GM10248 (cell line): ENCODE measurements around the gene TRIM50.

ENCODE experiments used
- CTCF ChIA-PET: fragments of 300-600 bp; sonication (Branson Sonifier 250); formaldehyde crosslinking; extraction: SDS; loops from one replicate; lab custom pipeline; 2021; ENCODE audit warnings: antibody characterized with exemption; lab: Yijun Ruan, JAX
- POLR2A ChIA-PET: fragments of 350-650 bp; sonication (Branson Sonifier 250); formaldehyde crosslinking; extraction: SDS; loops from one replicate; lab custom pipeline; 2020; ENCODE audit warnings: antibody characterized with exemption; lab: Yijun Ruan, JAX
- DNase-seq: peaks from one replicate; pipeline ENCODE4 v3.0.0; 2012; ENCODE audit errors: extremely low spot score
- TF ChIP-seq, protein P1 (sequence below): IDR thresholded peaks from 2 replicates; pipeline ENCODE4 v1.5.1; 2012; ENCODE audit warnings: mild to moderate bottlenecking, low read depth; ENCODE audit errors: extremely low read depth, missing control alignments, control extremely low read depth

TRIM50 gene

DNA sequence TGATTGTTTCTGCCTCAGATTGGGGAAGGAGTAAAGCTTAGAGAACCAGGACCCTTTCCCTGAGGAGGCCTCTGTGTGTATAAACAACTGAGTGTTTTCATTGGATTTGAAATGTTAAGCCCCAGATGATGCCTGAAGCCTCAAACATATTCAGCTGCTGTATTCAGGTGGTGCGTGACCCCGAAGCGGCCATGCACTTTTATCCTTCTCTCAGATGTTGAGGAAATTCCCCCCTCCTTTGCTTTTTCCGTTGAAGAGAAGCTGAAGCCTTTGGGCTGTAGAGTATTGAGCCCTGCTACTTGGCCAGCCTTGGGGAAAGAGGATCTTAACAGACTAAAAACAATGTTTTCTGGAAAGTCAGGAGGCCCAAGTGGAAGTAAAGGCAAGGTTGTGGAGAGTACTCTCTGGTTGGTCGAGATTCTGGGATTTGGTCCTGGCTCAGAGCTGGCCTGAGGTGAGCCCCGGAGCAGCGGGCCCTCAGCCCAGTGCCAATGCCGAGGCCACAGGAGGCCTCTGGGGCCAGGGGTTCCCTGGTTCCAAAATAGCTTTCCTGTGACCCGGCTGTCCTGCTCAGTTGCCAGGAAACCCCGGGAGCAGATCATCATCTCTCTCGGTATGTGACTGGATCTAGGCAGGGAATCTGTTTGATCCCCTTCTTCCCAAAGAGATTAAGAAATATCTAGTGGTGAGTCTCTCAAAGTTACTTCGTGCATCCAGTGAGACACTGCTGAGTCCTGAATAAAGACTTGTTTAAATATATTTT lies 22.6 kb upstream of the TRIM50 start:
- ChIA-PET CTCF (no interaction called here), POLR2A (no interaction called here)
- no peak for DNase-seq
- TF ChIP-seq, protein P1, sequence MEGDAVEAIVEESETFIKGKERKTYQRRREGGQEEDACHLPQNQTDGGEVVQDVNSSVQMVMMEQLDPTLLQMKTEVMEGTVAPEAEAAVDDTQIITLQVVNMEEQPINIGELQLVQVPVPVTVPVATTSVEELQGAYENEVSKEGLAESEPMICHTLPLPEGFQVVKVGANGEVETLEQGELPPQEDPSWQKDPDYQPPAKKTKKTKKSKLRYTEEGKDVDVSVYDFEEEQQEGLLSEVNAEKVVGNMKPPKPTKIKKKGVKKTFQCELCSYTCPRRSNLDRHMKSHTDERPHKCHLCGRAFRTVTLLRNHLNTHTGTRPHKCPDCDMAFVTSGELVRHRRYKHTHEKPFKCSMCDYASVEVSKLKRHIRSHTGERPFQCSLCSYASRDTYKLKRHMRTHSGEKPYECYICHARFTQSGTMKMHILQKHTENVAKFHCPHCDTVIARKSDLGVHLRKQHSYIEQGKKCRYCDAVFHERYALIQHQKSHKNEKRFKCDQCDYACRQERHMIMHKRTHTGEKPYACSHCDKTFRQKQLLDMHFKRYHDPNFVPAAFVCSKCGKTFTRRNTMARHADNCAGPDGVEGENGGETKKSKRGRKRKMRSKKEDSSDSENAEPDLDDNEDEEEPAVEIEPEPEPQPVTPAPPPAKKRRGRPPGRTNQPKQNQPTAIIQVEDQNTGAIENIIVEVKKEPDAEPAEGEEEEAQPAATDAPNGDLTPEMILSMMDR = no peak

DNA sequence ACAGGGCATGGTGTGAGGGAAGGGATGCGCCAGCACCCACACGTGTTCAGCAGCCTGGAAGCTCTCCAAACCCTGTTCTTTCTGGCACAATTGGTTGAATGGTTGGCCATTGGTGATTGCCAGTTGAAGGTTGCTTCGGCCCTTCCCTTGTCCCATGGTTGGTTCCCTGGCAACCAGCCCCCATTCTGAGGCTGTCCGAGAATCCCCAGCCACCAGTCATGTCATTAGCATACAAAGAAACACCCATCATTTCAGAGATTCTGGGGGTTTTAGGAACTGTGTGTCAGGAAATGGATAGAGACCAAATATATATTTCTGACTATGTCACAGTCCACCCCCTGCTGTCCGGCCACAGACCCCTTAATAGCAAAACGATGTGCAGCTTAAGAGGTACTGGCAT lies 21.9 kb upstream of the TRIM50 start:
- ChIA-PET CTCF (no interaction called here), POLR2A (no interaction called here)
- TF ChIP-seq, protein P1 = no peak
- DNase-seq = no peak

DNA sequence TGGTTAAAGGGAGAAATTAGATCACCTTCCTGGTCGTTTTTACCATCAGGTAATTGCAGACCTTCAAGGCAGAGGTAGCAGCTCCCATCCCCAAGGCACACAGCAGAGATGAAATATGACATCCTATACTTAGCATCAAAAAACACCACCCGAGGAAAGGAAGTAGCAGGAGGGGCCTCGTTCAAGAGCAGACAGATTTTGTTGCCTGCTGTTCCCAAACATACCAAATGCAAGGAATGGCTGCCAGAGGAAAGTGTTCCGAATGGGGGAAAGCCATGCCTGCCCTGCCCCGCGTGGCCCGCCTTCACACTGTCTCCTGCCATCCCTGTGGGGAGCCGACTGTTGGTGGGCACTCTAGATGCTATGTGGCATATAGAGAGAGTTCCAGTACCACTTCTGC lies 18.1 kb upstream of the TRIM50 start:
- ChIA-PET POLR2A (no interaction called here), CTCF (interaction anchor here (1.7 to 2.6 kb wide), 2 partner anchors 10 to 106 kb away, joined by 4 to 7 read pairs; no protein-coding TSS in a partner anchor)
- DNase-seq = no peak
- TF ChIP-seq, protein P1 = no peak

DNA sequence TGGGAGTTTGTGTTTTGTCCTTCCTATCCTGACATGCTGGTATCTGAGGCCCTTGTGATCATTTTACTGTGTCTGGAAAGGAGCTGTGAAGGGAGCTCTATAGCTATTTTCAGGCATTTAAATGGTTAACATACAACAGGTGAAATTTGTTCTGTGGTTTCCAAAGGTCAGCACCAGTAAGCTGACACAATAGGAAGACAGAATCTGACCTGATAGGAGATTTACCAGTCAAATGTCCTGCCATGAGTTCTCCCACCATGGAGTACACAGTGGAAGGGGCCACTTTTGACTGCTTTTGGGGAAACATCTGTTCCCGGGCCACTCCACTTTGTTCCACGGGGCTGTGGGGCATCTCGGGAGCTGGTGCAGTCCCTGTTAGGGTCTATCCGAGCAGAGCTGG lies 17.7 kb upstream of the TRIM50 start:
- POLR2A ChIA-PET = no interaction called here
- no peak for DNase-seq
- TF ChIP-seq, protein P1 = no peak
- CTCF ChIA-PET = interaction anchor here (1.7 to 2.6 kb wide), 2 partner anchors 9 to 106 kb away, joined by 4 to 7 read pairs; no protein-coding TSS in a partner anchor

DNA sequence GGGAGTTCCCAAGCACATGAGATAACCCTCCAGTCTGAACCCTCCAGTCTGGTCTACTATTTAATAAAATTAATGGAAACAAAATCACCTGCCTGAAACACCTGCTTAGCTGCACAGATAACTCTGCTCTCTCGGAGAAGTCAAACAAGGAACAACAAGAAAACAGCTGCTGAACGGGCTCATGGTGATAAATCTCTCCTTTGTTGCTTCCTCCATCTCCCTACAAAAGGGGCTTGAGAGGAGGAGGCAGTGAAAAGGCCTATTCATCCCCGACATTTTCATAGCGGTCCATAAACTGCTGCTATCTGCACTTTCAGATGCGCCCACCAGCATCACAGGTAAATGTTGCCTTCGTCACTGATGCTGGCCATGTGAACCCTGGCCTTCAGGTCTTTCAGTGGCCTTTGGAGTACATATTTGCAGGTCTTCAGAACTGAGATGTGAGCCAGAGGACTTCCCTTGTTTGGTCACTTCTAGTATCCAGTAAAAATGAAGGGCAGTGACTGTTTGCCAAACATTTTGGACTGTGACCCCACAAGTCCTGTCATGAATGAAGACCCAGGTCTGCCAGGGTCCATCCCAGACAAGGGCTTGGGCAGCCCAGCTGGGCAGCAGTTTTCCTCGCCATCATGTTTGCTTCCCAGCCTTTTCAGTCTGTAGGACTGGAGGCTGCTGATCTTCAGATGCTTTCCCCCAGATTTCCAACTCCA lies 15.9 kb upstream of the TRIM50 start:
- CTCF ChIA-PET = no interaction called here
- POLR2A ChIA-PET = no interaction called here
- no peak for DNase-seq
- TF ChIP-seq, protein P1 = no peak

DNA sequence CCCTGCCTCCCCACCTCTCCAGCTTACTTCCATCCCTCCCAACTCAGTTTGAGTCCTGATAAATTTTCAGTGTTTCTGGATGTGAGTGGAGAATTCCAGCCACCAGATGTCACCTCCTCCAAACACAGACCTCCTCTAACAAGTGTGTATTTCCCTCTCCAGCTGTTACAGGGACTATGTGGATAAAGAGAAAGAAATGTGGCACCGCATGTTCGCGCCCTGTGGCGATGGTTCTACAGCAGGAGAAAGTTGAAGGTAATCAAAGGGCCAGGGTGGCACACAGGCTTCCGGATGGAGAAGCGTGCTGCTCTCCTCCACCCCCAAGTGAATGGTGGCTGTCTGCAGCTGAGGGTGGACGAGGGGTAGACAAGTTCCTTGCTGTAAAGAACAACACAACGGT lies 14.8 kb upstream of the TRIM50 start:
- TF ChIP-seq, protein P1 = no peak
- no peak for DNase-seq
- POLR2A ChIA-PET = no interaction called here
- CTCF ChIA-PET = interaction anchor here (0.9 to 1.5 kb wide), 4 partner anchors 10 to 109 kb away, joined by 3 to 5 read pairs (median 3); no protein-coding TSS in a partner anchor
